ENCODE measurements around the gene ENO4. TPM values are rescaled to one million over a fixed set of nuclear protein-coding genes. Genes with fewer than 3 reads are reported as not detected.

Gene ENO4
- total RNA-seq, 1 donor from 2014 or later: 0.45 TPM

- DNase-seq (ENCODE audit: low spot score): no peak
Measured at GRCh38 chr10:116866987-116867595, 17.8 kb downstream of the ENO4 start.

GRCh38 chr10:116868198-116868676 is 18.9 kb downstream of the ENO4 start:
- DNase-seq (ENCODE audit: low spot score): no peak

DNA sequence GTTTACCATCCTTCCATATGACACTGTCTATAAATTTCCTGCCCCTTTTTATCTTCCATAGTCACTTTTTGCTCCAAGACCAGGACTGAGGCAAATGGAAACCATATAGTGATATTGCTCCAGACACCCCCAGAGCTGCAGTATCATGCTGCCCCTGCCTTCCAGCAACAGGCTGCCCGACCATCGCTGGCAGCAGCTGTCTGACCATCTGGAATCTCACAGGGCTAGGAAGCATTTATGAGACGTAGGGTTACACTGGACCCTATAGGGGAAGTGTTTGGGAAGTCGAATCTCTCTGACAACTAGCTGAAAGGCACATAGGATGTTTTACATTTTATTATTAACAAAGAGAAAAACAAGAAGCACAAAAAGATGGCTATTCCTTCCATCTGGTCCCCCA is 19.4 kb downstream of the ENO4 start:
- no peak for DNase-seq (ENCODE audit: low spot score)

- no peak for DNase-seq (ENCODE audit: low spot score)
Measured at GRCh38 chr10:116870949-116871348, 21.6 kb downstream of the ENO4 start.

- DNase-seq (ENCODE audit: low spot score): no peak
Measured at GRCh38 chr10:116873134-116873533, 23.8 kb downstream of the ENO4 start.

DNA sequence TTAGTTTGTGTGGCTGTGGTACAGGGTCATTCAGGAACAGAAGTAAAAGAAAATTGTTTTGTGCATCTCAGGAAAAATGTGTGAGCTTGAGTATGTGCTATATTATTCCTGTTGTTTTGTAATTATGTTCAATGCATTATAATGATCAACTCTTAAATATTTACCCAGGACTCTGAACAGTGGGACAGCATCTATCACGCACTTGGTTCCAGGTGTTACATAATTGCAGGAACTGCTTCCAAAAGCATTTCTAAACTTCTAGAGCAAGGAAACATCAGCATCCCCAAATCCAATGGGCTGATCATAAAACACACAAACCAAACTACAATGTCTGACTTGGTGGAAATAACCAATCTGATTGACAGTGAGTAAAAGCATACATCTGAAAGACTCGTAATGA is 26.6 kb downstream of the ENO4 start:
- DNase-seq (ENCODE audit: low spot score): no peak

GRCh38 chr10:116877391-116877790 is 28.1 kb downstream of the ENO4 start:
- no peak for DNase-seq (ENCODE audit: low spot score)

GRCh38 chr10:116878123-116878522 is 28.8 kb downstream of the ENO4 start:
- DNase-seq (ENCODE audit: low spot score): no peak

GRCh38 chr10:116879817-116880216 is 30.5 kb downstream of the ENO4 start:
- no peak for DNase-seq (ENCODE audit: low spot score)

GRCh38 chr10:116880716-116881482 is 31.6 kb downstream of the ENO4 start:
- no peak for DNase-seq (ENCODE audit: low spot score)

- DNase-seq (ENCODE audit: low spot score): no peak
Measured at GRCh38 chr10:116882639-116883038, 33.3 kb downstream of the ENO4 start.

GRCh38 chr10:116886772-116887171 is 37.5 kb downstream of the ENO4 start:
- DNase-seq (ENCODE audit: low spot score): no peak

- DNase-seq (ENCODE audit: low spot score): no peak
Measured at GRCh38 chr10:116888380-116889055, 39.2 kb downstream of the ENO4 start.

DNA sequence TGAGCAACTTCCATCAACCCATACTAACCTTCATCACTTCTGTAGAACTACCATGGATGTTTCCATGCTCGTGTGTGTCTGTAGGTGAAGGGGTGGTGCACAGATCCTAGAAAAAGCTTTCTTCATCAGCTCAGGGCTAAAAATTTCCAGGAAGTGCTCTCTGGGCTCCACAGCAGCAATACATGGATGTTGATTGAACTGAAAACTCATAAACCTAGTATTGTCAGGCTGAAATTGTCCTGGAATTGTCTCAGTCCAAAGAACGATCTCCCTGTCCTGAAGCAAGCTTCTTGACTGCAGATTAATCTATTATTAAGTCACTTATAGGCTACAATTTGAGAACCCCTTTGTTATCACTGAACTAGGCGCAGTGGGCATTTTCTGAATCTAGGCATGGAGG is 39.8 kb downstream of the ENO4 start:
- no peak for DNase-seq (ENCODE audit: low spot score)

- DNase-seq (ENCODE audit: low spot score): no peak
Measured at GRCh38 chr10:116891208-116891607, 41.9 kb downstream of the ENO4 start.

DNA sequence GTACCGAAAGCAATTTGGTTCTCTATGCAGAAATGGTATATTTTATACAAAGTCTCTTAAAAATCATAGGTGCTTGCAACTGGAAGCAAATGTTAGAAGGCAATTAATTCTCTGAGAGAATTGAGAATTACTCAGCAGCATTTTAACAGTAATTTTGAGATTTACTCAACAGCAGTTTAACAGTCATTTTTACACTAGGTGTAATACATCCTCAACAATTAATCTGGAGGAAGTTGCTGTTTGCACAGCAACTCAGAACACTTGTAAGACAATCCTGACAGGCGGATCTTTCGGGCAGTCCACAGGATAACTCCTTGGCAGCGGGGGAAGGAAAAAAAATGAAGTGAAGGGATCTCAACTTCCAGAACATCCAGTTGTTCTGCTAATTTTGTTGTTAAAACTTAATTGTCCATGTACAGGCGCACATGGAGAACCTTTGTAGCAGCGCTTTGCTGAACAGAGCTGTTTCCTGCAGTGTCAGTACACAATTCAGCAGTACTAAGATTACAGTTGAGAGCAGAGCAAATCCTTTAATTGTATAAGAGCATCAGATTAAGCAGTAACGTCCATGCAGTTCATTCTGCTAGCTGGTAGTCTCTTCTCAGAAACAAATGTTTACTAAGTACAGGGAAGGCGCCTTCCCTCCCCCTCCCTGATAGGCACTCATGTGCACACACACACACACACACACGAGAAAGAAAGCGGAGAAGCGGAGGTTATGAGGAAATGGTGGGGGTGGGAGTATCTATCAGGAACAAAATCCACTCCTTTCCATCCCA is 43.8 kb downstream of the ENO4 start:
- DNase-seq (ENCODE audit: low spot score): no peak

GRCh38 chr10:116893686-116894037 is 44.4 kb downstream of the ENO4 start:
- DNase-seq (ENCODE audit: low spot score): no peak

DNA sequence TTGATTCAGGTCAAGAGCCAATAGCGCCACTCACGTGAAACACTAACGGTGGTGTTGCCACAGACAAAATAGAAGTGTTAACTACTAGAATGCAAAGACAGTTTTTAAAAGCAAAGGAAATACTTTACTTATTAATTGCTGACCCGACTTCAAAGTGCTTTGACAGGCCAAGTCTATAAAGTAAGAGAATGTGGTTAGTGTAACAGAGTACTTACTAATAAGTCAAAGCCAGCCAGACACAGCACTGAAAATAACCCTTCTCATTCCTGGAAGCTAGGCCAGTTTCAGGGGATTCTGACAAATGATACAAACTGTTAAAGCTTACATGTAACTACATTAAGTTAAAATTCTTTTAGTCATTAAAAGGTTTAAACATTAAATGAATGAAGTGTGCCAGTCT is 50.3 kb downstream of the ENO4 start:
- no peak for DNase-seq (ENCODE audit: low spot score)

- no peak for DNase-seq (ENCODE audit: low spot score)
Measured at GRCh38 chr10:116905845-116906210, 56.5 kb downstream of the ENO4 start.

GRCh38 chr10:116907245-116907987 is 58.1 kb downstream of the ENO4 start:
- DNase-seq (ENCODE audit: low spot score): no peak

- DNase-seq (ENCODE audit: low spot score): no peak
Measured at GRCh38 chr10:116909307-116909706, 60.0 kb downstream of the ENO4 start.

Measured in mesenteric fat pad (tissue), 1 donor.